H1 (cell line): Measurements from ENCODE around the gene MOB3B. TPM values are rescaled to one million over a fixed set of nuclear protein-coding genes. Genes with fewer than 3 reads are reported as not detected.

Experiments used
- CTCF ChIA-PET: fragments of 300-600 bp; sonication (Branson Sonifier 250); formaldehyde crosslinking; loops from one replicate; lab custom pipeline; 2021; ENCODE audit not compliant: partially characterized antibody; lab: Charles Lee
- POLR2A ChIA-PET: fragments of 300-600 bp; sonication (Branson Sonifier 250); formaldehyde crosslinking; loops from one replicate; lab custom pipeline; 2021; ENCODE audit warnings: inconsistent platforms; ENCODE audit not compliant: partially characterized antibody; lab: Charles Lee
- DNase-seq, 2 experiments: peaks; one replicate each; pipeline versions ENCODE4 v3.0.0 to v3.0.0-alpha.2; 2010 to 2022; ENCODE audit warnings: low spot score in 2 of 2, low read depth in 1 of 2, mixed read lengths in 1 of 2
- FAIRE-seq: peaks from 2 replicates; lab custom pipeline; 2011; peaks lifted over from hg19 to GRCh38; lab: Jason Lieb, UNC
- H2AFZ ChIP-seq: 2 replicates; pipeline ENCODE4 v1.8.1; 2012; ENCODE audit warnings: low read length, inconsistent platforms
- H2AK5ac ChIP-seq: 2 replicates; pipeline ENCODE4 v1.6.1; 2013; ENCODE audit warnings: low read depth, low read length
- H2BK120ac ChIP-seq: replicated peaks from 2 replicates; pipeline ENCODE3; 2013; ENCODE audit warnings: low read depth, low read length, inconsistent platforms
- H2BK12ac ChIP-seq: 2 replicates; pipeline ENCODE4 v1.6.1; 2013; ENCODE audit warnings: low read depth, low read length
- H2BK15ac ChIP-seq: 2 replicates; pipeline ENCODE4 v1.6.1; 2013; ENCODE audit warnings: low read length
- H2BK20ac ChIP-seq: 2 replicates; pipeline ENCODE4 v1.6.1; 2013; ENCODE audit warnings: low read length
- H2BK5ac ChIP-seq: 2 replicates; pipeline ENCODE4 v1.6.1; 2013; ENCODE audit warnings: low read depth, low read length
- H3K14ac ChIP-seq: 2 replicates; pipeline ENCODE4 v1.6.1; 2013; ENCODE audit warnings: inconsistent platforms; ENCODE audit not compliant: insufficient read length
- H3K18ac ChIP-seq: 2 replicates; pipeline ENCODE4 v1.6.1; 2013; ENCODE audit warnings: low read length; ENCODE audit errors: extremely low read depth
- H3K23ac ChIP-seq: 2 replicates; pipeline ENCODE4 v1.6.1; 2013; ENCODE audit warnings: inconsistent platforms; ENCODE audit not compliant: insufficient read length
- H3K23me2 ChIP-seq: 2 replicates; pipeline ENCODE4 v1.6.1; 2013; ENCODE audit warnings: low read depth, low read length
- H3K27ac ChIP-seq: 2 replicates; pipeline ENCODE4 v1.6.1; 2011; ENCODE audit warnings: low read depth, low read length, inconsistent platforms
- H3K27me3 ChIP-seq, 4 experiments: replicated peaks in 1 of 4; 1 replicate in 1 of 4; 2 replicates in 3 of 4; pipeline versions ENCODE4 v1.6.1 to v1.8.1; 2011 to 2013; ENCODE audit warnings: low read length in 3 of 4, mild to moderate bottlenecking in 3 of 4, inconsistent platforms in 2 of 4, mixed read lengths in 2 of 4, moderate library complexity in 1 of 4; ENCODE audit not compliant: control insufficient read depth in 3 of 4, insufficient read depth in 3 of 4; ENCODE audit errors: extremely low read depth in 1 of 4
- H3K36me3 ChIP-seq, 4 experiments: 2 replicates each; pipeline versions ENCODE4 v1.6.1 to v1.8.1; 2011 to 2013; ENCODE audit warnings: mild to moderate bottlenecking in 4 of 4, low read length in 3 of 4, moderate library complexity in 2 of 4, control low read depth in 1 of 4, inconsistent platforms in 1 of 4; ENCODE audit not compliant: insufficient read depth in 4 of 4, control insufficient read depth in 2 of 4
- H3K4ac ChIP-seq: replicated peaks from 2 replicates; pipeline ENCODE3; 2013; ENCODE audit warnings: low read length, low read depth, mixed read lengths, inconsistent platforms; ENCODE audit not compliant: insufficient read length
- H3K4me1 ChIP-seq, 4 experiments: replicated peaks in 1 of 4; 1 replicate in 1 of 4; 2 replicates in 3 of 4; pipeline versions ENCODE4 v1.6.1 to v1.8.1; 2011 to 2013; ENCODE audit warnings: low read length in 3 of 4, inconsistent platforms in 2 of 4, mixed read lengths in 1 of 4; ENCODE audit not compliant: insufficient read depth in 4 of 4, control insufficient read depth in 3 of 4
- H3K4me2 ChIP-seq, 2 experiments: 2 replicates each; pipeline versions ENCODE4 v1.6.1 to v1.8.1; 2011 to 2013; ENCODE audit warnings: low read depth in 2 of 2, low read length in 2 of 2, control low read depth in 1 of 2, inconsistent platforms in 1 of 2, mild to moderate bottlenecking in 1 of 2; ENCODE audit not compliant: insufficient read depth in 1 of 2
- H3K4me3 ChIP-seq, 4 experiments: fragments of 200-600, 300-600 bp in 1 of 4; sonication (generic), shearing (Covaris generic), sonication (Bioruptor Twin) in 1 of 4; 2 replicates each; pipeline versions ENCODE4 v1.5.1 to v1.8.1; 2011 to 2016; ENCODE audit warnings: low read length in 4 of 4, low read depth in 3 of 4, control low read depth in 2 of 4, inconsistent platforms in 2 of 4, mild to moderate bottlenecking in 2 of 4, mixed read lengths in 1 of 4, moderate library complexity in 1 of 4; ENCODE audit not compliant: insufficient read depth in 2 of 4; ENCODE audit errors: extremely low read depth in 1 of 4
- H3K56ac ChIP-seq: replicated peaks from 2 replicates; pipeline ENCODE3; 2013; ENCODE audit warnings: low read depth, mild to moderate bottlenecking, mixed read lengths, low read length, inconsistent platforms; ENCODE audit not compliant: insufficient read length
- H3K79me1 ChIP-seq: 2 replicates; pipeline ENCODE4 v1.6.1; 2013; ENCODE audit warnings: low read depth, low read length, control low read depth
- H3K79me2 ChIP-seq, 2 experiments: 2 replicates each; pipeline versions ENCODE4 v1.6.1 to v1.8.1; 2012 to 2013; ENCODE audit warnings: low read length in 2 of 2, mild to moderate bottlenecking in 2 of 2, inconsistent platforms in 1 of 2; ENCODE audit not compliant: insufficient read depth in 2 of 2, control insufficient read depth in 1 of 2
- H3K9ac ChIP-seq, 4 experiments: replicated peaks in 1 of 4; 1 replicate in 1 of 4; 2 replicates in 3 of 4; pipeline versions ENCODE4 v1.6.1 to v1.8.1; 2011 to 2013; ENCODE audit warnings: low read depth in 3 of 4, low read length in 3 of 4, control low read depth in 2 of 4, mild to moderate bottlenecking in 2 of 4, moderate library complexity in 2 of 4, inconsistent platforms in 1 of 4; ENCODE audit errors: extremely low read depth in 1 of 4
- H3K9me3 ChIP-seq, 2 experiments: 2 replicates each; pipeline versions ENCODE4 v1.6.1 to v1.8.1; 2012 to 2013; ENCODE audit warnings: mild to moderate bottlenecking in 2 of 2, moderate library complexity in 2 of 2, control low read depth in 1 of 2, inconsistent platforms in 1 of 2, low read depth in 1 of 2, low read length in 1 of 2, mixed read lengths in 1 of 2; ENCODE audit not compliant: insufficient read depth in 2 of 2
- H4K20me1 ChIP-seq, 2 experiments: replicated peaks in 1 of 2; 2 replicates each; pipeline versions ENCODE3 to v1.8.1; 2011 to 2013; ENCODE audit warnings: inconsistent platforms in 2 of 2, low read length in 2 of 2, mild to moderate bottlenecking in 1 of 2; ENCODE audit not compliant: insufficient read depth in 2 of 2, control insufficient read depth in 1 of 2
- H4K5ac ChIP-seq: 2 replicates; pipeline ENCODE4 v1.6.1; 2013; ENCODE audit warnings: low read length, low read depth, mixed read lengths, inconsistent platforms; ENCODE audit not compliant: insufficient read length
- H4K8ac ChIP-seq: 2 replicates; pipeline ENCODE4 v1.8.0; 2013; ENCODE audit warnings: mild to moderate bottlenecking, moderate library complexity, low read length, inconsistent platforms; ENCODE audit not compliant: insufficient read depth; ENCODE audit errors: extremely low read depth
- H4K91ac ChIP-seq: replicated peaks from 2 replicates; pipeline ENCODE3; 2013; ENCODE audit warnings: low read length, mixed read lengths, inconsistent platforms; ENCODE audit not compliant: insufficient read length
- SP4 ChIP-seq: IDR thresholded peaks from 2 replicates; pipeline ENCODE4 v1.6.1; 2012; ENCODE audit warnings: low read length, inconsistent platforms
- TEAD4 ChIP-seq: IDR thresholded peaks from 2 replicates; pipeline ENCODE4 v1.6.1; 2012; ENCODE audit warnings: low read depth, low read length, inconsistent platforms, mixed read lengths
- WGBS, 2 experiments: shearing (Covaris generic) in 1 of 2; methylation state at CpG; one replicate each; pipeline versions ENCODE4 v1.1.6 to v1.1.7; 2013 to 2015; ENCODE audit warnings: low lambda C conversion rate in 2 of 2, mixed read lengths in 2 of 2, inconsistent platforms in 1 of 2, low coverage in 1 of 2, missing lambda C conversion rate in 1 of 2; ENCODE audit not compliant: insufficient replicate concordance in 2 of 2, insufficient coverage in 1 of 2, insufficient read length in 1 of 2; ENCODE audit errors: extremely low coverage in 1 of 2, missing lambda C conversion rate in 1 of 2; 5-methylcytosine and 5-hydroxymethylcytosine counted together
- polyA plus RNA-seq, 7 experiments: library from polyadenylated mRNA; depleted of rRNA in 3 of 7; stranded (reverse) in 5 of 7; unstranded in 2 of 7; fragments of >200 nt in 5 of 7; fragments of 200-250 nt in 2 of 7; gene quantifications; 1 replicate in 5 of 7; 2 replicates in 1 of 7; 4 replicates in 1 of 7; pipeline versions ENCODE4 v1.2.1 to v1.2.3, GENCODE V29; 2011 to 2013; ENCODE audit warnings: missing spikeins in 2 of 7, mixed read lengths in 2 of 7
- total RNA-seq: library from RNA; stranded (reverse); fragmentation: NEBNext Ultra II Directional; extraction: Animal tissue kit (Norgen Biotek cat#: 25700); gene quantifications from 2 replicates; pipeline ENCODE4 v1.2.1, GENCODE V29; 2021

The MOB3B gene
- total and polyA plus RNA-seq, 2 of the 8 experiments (the other 6 are each of a cell fraction or from before 2014, with no cell fraction given): 12.7 to 16.1 TPM

DNA sequence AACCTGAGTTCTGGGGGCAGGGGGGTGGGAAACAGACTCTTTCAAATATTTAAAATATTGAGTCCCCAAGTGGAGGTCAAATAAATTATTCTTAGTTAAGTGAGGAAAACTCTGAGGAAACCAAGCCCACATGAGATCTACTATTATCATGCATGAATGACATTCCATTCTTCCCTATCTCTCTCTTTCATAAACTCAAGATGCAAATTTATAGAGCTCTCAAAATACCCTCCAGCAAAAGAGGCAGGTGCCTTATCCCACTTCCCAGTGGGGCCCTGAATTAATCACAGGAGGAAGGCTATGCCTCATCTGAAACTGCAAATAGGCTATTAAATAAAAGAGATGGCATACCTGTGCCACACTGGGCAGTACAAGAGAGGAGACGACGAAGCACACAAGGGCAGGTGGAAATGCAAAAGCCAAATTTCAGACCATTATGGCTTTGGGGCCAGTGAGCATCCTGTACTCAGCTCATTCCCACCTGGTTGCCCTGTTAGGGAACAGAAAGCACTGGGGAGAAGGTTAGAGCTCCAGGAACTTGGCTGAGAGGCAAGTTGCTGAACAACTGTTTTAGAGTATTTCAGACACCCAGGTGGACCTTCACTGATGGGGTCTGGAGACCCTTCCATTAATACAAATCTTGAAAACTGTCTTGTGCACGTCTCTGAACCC, 130.5 kb downstream of the MOB3B start:
- H3K4me3 ChIP-seq: no peak overlapping the region
- WGBS, 2 experiments: 52% methylated on average over 3 of the region's 3 CpGs; no CpG with 5 or more reads in 1 of the 2 experiments
- FAIRE-seq: no peak
- no peak overlapping the region for H2BK20ac ChIP-seq
- H3K79me2 ChIP-seq: no peaks in the 10 kb centered on the region; a peak in 1 of 4 replicates
- H3K4me2 ChIP-seq: peak overlapping the region in 1 of 2 experiments; percentile 40; a peak in 1 of 4 replicates
- H3K27me3 ChIP-seq: no peaks in the 10 kb centered on the region
- DNase-seq: no peak
- no peak overlapping the region for H2BK12ac ChIP-seq
- no peak overlapping the region for H2AK5ac ChIP-seq
- peaks cover 7 to 13% (median 9%) of the 10 kb centered on the region in 4 experiments; a peak in 5 of 7 replicates for H3K4me1 ChIP-seq
- H3K18ac ChIP-seq: no peak overlapping the region
- H4K8ac ChIP-seq: no peak overlapping the region
- no peak overlapping the region for H4K5ac ChIP-seq
- H2BK120ac ChIP-seq: no peak overlapping the region
- no peaks in the 10 kb centered on the region for H3K79me1 ChIP-seq
- no peak overlapping the region for H2BK15ac ChIP-seq
- no peak overlapping the region for H3K27ac ChIP-seq
- TF ChIP-seq SP4 (no peak), TEAD4 (0 out of 2 replicates have a peak, but pooled peaks have one; percentile 14)
- H4K20me1 ChIP-seq: no peaks in the 10 kb centered on the region
- H3K9ac ChIP-seq: no peak overlapping the region
- H2AFZ ChIP-seq: no peak overlapping the region
- H4K91ac ChIP-seq: no peak overlapping the region
- H3K23me2 ChIP-seq: no peaks in the 10 kb centered on the region
- H2BK5ac ChIP-seq: no peak overlapping the region
- no peaks in the 10 kb centered on the region for H3K9me3 ChIP-seq
- H3K36me3 ChIP-seq: no peaks in the 10 kb centered on the region
- H3K23ac ChIP-seq: no peak overlapping the region
- H3K4ac ChIP-seq: no peak overlapping the region
- ChIA-PET CTCF (interaction anchor here (0.8 to 1.5 kb wide), 4 partner anchors 11 to 137 kb away, joined by 3 to 5 read pairs (median 4); no protein-coding TSS in a partner anchor), POLR2A (interaction anchor here (1.1 to 1.7 kb wide), 3 partner anchors 10 to 45 kb away, joined by 3 to 5 read pairs (median 3); no protein-coding TSS in a partner anchor)
- H3K56ac ChIP-seq: no peak overlapping the region
- H3K14ac ChIP-seq: no peak overlapping the region
